ENCODE measurements around the gene ARNT2.

Gene ARNT2

DNA sequence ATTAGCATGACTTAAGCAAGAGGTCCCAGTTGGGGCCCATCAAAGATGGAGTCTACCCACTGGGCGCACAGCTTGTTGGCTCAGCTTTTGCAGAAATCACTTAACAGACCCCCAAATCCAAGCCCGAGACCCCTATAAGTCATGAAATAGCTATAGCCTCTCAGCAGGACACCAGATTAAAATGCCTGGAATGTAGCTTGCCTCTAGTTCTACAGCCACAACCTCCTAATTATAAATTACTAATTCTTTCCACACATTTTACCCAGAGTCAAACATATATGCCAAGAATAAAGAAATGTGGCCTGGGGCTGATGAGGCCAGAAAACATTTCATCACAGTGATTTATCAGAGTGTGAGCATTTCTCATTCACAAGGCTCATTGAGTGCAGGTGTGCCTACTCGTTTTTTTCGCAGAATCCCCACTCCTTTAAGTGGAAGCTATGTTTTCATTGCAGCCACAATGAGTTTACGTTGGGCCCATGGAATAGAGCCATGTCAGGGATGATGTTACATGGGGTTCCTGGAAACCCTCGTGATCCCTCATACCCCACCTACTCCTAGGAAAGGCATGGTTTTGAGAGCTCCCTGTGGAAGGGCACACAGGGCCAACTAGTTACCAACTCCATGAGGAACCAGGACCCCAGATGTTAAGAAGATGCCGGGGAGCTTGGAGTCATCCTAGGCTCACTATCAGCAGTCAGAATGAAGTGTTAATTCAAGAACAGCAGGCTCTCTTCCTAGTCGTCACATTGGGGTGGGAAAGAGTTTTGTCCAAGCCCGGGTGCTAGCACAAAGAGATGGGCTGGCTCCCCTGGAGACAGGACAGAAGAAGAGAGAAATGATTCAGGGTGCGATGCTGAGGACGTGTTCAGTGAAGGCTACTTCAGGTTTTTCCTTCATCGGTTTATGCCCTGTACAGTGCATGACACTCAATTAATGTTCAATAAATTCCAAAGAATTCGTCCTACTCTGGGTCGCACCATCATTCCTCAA is 200.7 kb downstream of the ARNT2 start:
- H3K79me1 ChIP-seq (ENCODE audit: low read depth, low read length), result no peaks in the 10 kb centered on the region
- no peak overlapping the region for H3K14ac ChIP-seq (ENCODE audit: low read length)
- no peak overlapping the region for H3K27ac ChIP-seq (replicated peaks; ENCODE audit: low read length)
- no peak overlapping the region for H3K4me3 ChIP-seq (ENCODE audit: low read length in 2 of 2)
- no peaks in the 10 kb centered on the region for H3K36me3 ChIP-seq (replicated peaks in 1 of 2; ENCODE audit: control insufficient read depth in 2 of 2, insufficient read depth in 2 of 2, low read length in 2 of 2)
- H2BK12ac ChIP-seq (ENCODE audit: low read length), result no peak overlapping the region
- H2BK5ac ChIP-seq (ENCODE audit: low read length), result no peak overlapping the region
- H3K4ac ChIP-seq (ENCODE audit: low read length), result no peak overlapping the region
- no CpG with 5 or more reads among the region's 14 CpGs for WGBS, 2 donors (ENCODE audit: extremely low coverage in 2 of 2, insufficient read length in 2 of 2, insufficient replicate concordance in 1 of 2)
- H3K23ac ChIP-seq (ENCODE audit: low read depth, low read length, poor library complexity), result no peak overlapping the region
- H2BK120ac ChIP-seq (ENCODE audit: low read depth, low read length), result no peak overlapping the region
- H3K27me3 ChIP-seq (ENCODE audit: control insufficient read depth in 3 of 3, insufficient read depth in 3 of 3, low read depth in 1 of 3, low read length in 3 of 3), result peaks cover 0 to 10% (median 0%) of the 10 kb centered on the region in 3 experiments
- H2BK15ac ChIP-seq (ENCODE audit: low read length), result no peak overlapping the region
- no peak overlapping the region for H3K9ac ChIP-seq (ENCODE audit: low read depth, low read length, poor library complexity)
- no peak overlapping the region for H3K18ac ChIP-seq (ENCODE audit: low read length)
- no peak for DNase-seq (ENCODE audit: low spot score)
- peaks cover 0 to 6% of the 10 kb centered on the region in 2 donors for H3K4me1 ChIP-seq (ENCODE audit: control insufficient read depth in 2 of 2, insufficient read depth in 1 of 2, low read depth in 1 of 2, low read length in 2 of 2)
- H2AK5ac ChIP-seq (ENCODE audit: low read depth, low read length), result no peak overlapping the region
- no peak overlapping the region for H4K8ac ChIP-seq (ENCODE audit: low read depth, low read length)
- no peak overlapping the region for H4K91ac ChIP-seq (ENCODE audit: low read depth, low read length, poor library complexity)
- H2AFZ ChIP-seq (ENCODE audit: low read length), result no peak overlapping the region
- no peak overlapping the region for H3K4me2 ChIP-seq (ENCODE audit: insufficient read depth, low read length, poor library complexity, severe bottlenecking)
- H3K9me3 ChIP-seq (replicated peaks in 1 of 2; ENCODE audit: control insufficient read depth in 2 of 2, insufficient read depth in 1 of 2, low read depth in 1 of 2, low read length in 2 of 2), result no peaks in the 10 kb centered on the region

DNA sequence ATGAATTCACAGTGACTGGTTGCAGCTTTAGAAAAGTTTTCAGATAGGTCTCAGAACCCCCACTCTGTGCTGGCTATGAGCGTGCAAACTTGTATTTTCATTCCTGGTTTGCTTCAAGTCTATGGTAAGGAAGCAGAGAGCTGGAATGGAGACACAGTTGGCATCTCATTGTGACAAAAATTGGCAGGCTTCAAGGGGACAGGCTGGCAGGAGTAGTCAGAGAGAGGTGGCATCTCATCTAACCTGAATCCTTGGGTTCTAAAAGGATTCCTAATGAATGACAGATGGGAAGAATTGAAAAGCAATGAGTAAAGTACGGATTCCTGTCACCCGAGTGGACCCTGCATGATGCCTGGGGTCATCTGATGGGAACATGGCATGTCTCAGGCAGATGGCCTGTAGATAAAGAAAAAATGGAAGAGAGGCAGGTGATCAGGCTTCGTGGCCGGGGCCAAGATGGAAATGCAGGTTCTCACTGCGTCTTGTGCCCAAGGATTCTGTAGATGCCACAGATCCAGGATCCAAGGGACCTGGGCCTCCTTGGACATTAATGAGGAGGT is 201.5 kb downstream of the ARNT2 start:
- H4K91ac ChIP-seq (ENCODE audit: low read depth, low read length, poor library complexity), result no peak overlapping the region
- no peak overlapping the region for H3K4me2 ChIP-seq (ENCODE audit: insufficient read depth, low read length, poor library complexity, severe bottlenecking)
- no peaks in the 10 kb centered on the region for H3K9me3 ChIP-seq (replicated peaks in 1 of 2; ENCODE audit: control insufficient read depth in 2 of 2, insufficient read depth in 1 of 2, low read depth in 1 of 2, low read length in 2 of 2)
- no peak overlapping the region for H3K4me3 ChIP-seq (ENCODE audit: low read length in 2 of 2)
- H3K9ac ChIP-seq (ENCODE audit: low read depth, low read length, poor library complexity), result no peak overlapping the region
- H3K79me1 ChIP-seq (ENCODE audit: low read depth, low read length), result no peaks in the 10 kb centered on the region
- H3K23ac ChIP-seq (ENCODE audit: low read depth, low read length, poor library complexity), result no peak overlapping the region
- H2BK120ac ChIP-seq (ENCODE audit: low read depth, low read length), result peak overlapping the region; percentile 55
- no CpG with 5 or more reads among the region's 6 CpGs for WGBS, 2 donors (ENCODE audit: extremely low coverage in 2 of 2, insufficient read length in 2 of 2, insufficient replicate concordance in 1 of 2)
- H2BK5ac ChIP-seq (ENCODE audit: low read length), result no peak overlapping the region
- no peak for DNase-seq (ENCODE audit: low spot score)
- H3K18ac ChIP-seq (ENCODE audit: low read length), result no peak overlapping the region
- no peak overlapping the region for H2AFZ ChIP-seq (ENCODE audit: low read length)
- H4K8ac ChIP-seq (ENCODE audit: low read depth, low read length), result no peak overlapping the region
- no peak overlapping the region for H2BK12ac ChIP-seq (ENCODE audit: low read length)
- no peak overlapping the region for H2BK15ac ChIP-seq (ENCODE audit: low read length)
- no peaks in the 10 kb centered on the region for H3K36me3 ChIP-seq (replicated peaks in 1 of 2; ENCODE audit: control insufficient read depth in 2 of 2, insufficient read depth in 2 of 2, low read length in 2 of 2)
- no peak overlapping the region for H3K4ac ChIP-seq (ENCODE audit: low read length)
- peaks cover 0 to 10% (median 0%) of the 10 kb centered on the region in 3 experiments for H3K27me3 ChIP-seq (ENCODE audit: control insufficient read depth in 3 of 3, insufficient read depth in 3 of 3, low read depth in 1 of 3, low read length in 3 of 3)
- no peak overlapping the region for H2AK5ac ChIP-seq (ENCODE audit: low read depth, low read length)
- H3K27ac ChIP-seq (replicated peaks; ENCODE audit: low read length), result no peak overlapping the region
- H3K4me1 ChIP-seq (ENCODE audit: control insufficient read depth in 2 of 2, insufficient read depth in 1 of 2, low read depth in 1 of 2, low read length in 2 of 2), result peaks cover 0 to 6% of the 10 kb centered on the region in 2 donors
- no peak overlapping the region for H3K14ac ChIP-seq (ENCODE audit: low read length)

DNA sequence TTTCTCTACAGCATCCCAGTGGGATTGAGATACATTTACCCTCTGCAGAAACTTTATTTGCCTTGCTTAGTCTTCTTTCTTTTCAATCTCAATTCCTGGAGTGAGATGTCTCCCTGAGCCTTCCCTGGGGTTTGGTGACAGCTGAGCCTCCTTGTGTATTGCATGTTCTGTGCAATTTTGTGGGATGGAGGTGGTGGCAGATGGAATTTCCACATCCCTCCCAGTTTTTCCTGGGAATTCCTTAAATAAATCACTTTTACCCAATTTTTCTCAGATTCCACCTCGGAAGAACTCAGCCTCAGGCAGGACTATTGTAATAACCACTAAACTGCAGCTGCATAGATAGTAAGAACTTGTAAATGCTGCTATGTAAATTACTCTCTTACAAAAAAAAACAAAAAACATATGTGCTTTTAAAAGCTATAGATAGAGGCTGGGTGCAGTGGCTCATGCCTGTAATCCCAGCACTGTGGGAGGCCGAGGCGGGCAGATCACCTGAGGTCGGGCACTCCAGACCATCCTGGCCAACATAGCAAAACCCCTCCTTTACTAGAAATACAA is 202.4 kb downstream of the ARNT2 start:
- Histone ChIP-seq H3K18ac (ENCODE audit: low read length) (no peak overlapping the region), H3K36me3 (replicated peaks in 1 of 2; ENCODE audit: control insufficient read depth in 2 of 2, insufficient read depth in 2 of 2, low read length in 2 of 2) (no peaks in the 10 kb centered on the region), H3K9me3 (replicated peaks in 1 of 2; ENCODE audit: control insufficient read depth in 2 of 2, insufficient read depth in 1 of 2, low read depth in 1 of 2, low read length in 2 of 2) (no peaks in the 10 kb centered on the region), H2BK120ac (ENCODE audit: low read depth, low read length) (no peak overlapping the region), H3K9ac (ENCODE audit: low read depth, low read length, poor library complexity) (no peak overlapping the region), H2BK15ac (ENCODE audit: low read length) (no peak overlapping the region), H3K23ac (ENCODE audit: low read depth, low read length, poor library complexity) (no peak overlapping the region), H3K4me1 (ENCODE audit: control insufficient read depth in 2 of 2, insufficient read depth in 1 of 2, low read depth in 1 of 2, low read length in 2 of 2) (peaks cover 0 to 6% of the 10 kb centered on the region in 2 donors), H2BK12ac (ENCODE audit: low read length) (no peak overlapping the region), H3K4me2 (ENCODE audit: insufficient read depth, low read length, poor library complexity, severe bottlenecking) (no peak overlapping the region), H4K8ac (ENCODE audit: low read depth, low read length) (no peak overlapping the region), H3K79me1 (ENCODE audit: low read depth, low read length) (no peaks in the 10 kb centered on the region), H3K27ac (replicated peaks; ENCODE audit: low read length) (no peak overlapping the region), H3K27me3 (ENCODE audit: control insufficient read depth in 3 of 3, insufficient read depth in 3 of 3, low read depth in 1 of 3, low read length in 3 of 3) (peaks cover 0 to 10% (median 0%) of the 10 kb centered on the region in 3 experiments), H3K4ac (ENCODE audit: low read length) (no peak overlapping the region), H2BK5ac (ENCODE audit: low read length) (no peak overlapping the region), H2AFZ (ENCODE audit: low read length) (no peak overlapping the region), H3K14ac (ENCODE audit: low read length) (no peak overlapping the region), H4K91ac (ENCODE audit: low read depth, low read length, poor library complexity) (no peak overlapping the region), H2AK5ac (ENCODE audit: low read depth, low read length) (no peak overlapping the region), H3K4me3 (ENCODE audit: low read length in 2 of 2) (no peak overlapping the region)
- WGBS, 2 donors (ENCODE audit: extremely low coverage in 2 of 2, insufficient read length in 2 of 2, insufficient replicate concordance in 1 of 2), result no CpG with 5 or more reads among the region's 4 CpGs
- DNase-seq (ENCODE audit: low spot score), result no peak

Data from neuronal stem cell (in vitro differentiated cells).